B cell (primary cell): ENCODE data around the gene DNAJC6. TPM values are rescaled to one million over a fixed set of nuclear protein-coding genes. Genes with fewer than 3 reads are reported as not detected.

Experiments used
- ATAC-seq: fragments of 200-7000 bp; cut with Tn5 transposase; one replicate; pipeline ENCODE4 v1.10.0; 2021; ENCODE audit warnings: low read depth, mild to moderate bottlenecking, moderate number of reproducible peaks, moderate library complexity
- CTCF ChIA-PET: fragments of 350-600 bp; sonication (Branson Sonifier 250); formaldehyde crosslinking; loops from one replicate; lab custom pipeline; 2021; ENCODE audit warnings: antibody characterized with exemption, inconsistent platforms; lab: Charles Lee
- POLR2A ChIA-PET: fragments of 350-600 bp; sonication (Branson Sonifier 250); formaldehyde crosslinking; loops from one replicate; lab custom pipeline; 2021; ENCODE audit warnings: antibody characterized with exemption; lab: Charles Lee
- DNase-seq: peaks from one replicate; pipeline ENCODE4 v3.0.0; 2013
- H2AFZ ChIP-seq: 2 replicates; pipeline ENCODE4 v1.6.1; 2012; ENCODE audit warnings: mild to moderate bottlenecking, low read depth, low read length; ENCODE audit not compliant: insufficient read depth, poor library complexity, severe bottlenecking
- H3K27ac ChIP-seq, 2 donors: 1 replicate in 1 of 2; 2 replicates in 1 of 2; pipeline ENCODE4 v1.5.1; 2012 to 2013; ENCODE audit warnings: low read length in 2 of 2, mild to moderate bottlenecking in 2 of 2, moderate library complexity in 1 of 2
- H3K27me3 ChIP-seq, 4 experiments: fragments of 200-600 bp in 1 of 4; sonication (generic) in 1 of 4; replicated peaks in 1 of 4; 1 replicate in 2 of 4; 2 replicates in 2 of 4; pipeline versions ENCODE4 v1.6.1 to v1.7.0; 2013 to 2016; ENCODE audit warnings: low read length in 3 of 4, mild to moderate bottlenecking in 2 of 4, mixed read lengths in 1 of 4, moderate library complexity in 1 of 4; ENCODE audit not compliant: insufficient read depth in 4 of 4, control insufficient read depth in 3 of 4; ENCODE audit errors: control extremely low read depth in 1 of 4
- H3K36me3 ChIP-seq, 2 experiments: replicated peaks in 1 of 2; 1 replicate in 1 of 2; 2 replicates in 1 of 2; pipeline versions ENCODE4 v1.6.1 to v1.7.1; 2013; ENCODE audit warnings: low read length in 1 of 2; ENCODE audit not compliant: insufficient read depth in 2 of 2, control insufficient read depth in 1 of 2; ENCODE audit errors: control extremely low read depth in 1 of 2, extremely low read depth in 1 of 2
- H3K4me1 ChIP-seq, 2 donors: fragments of 200-600 bp in 1 of 2; sonication (generic) in 1 of 2; 1 replicate in 1 of 2; 2 replicates in 1 of 2; pipeline versions ENCODE4 v1.5.1 to v1.6.1; 2013 to 2017; ENCODE audit warnings: low read length in 2 of 2; ENCODE audit not compliant: control insufficient read depth in 2 of 2, insufficient read depth in 2 of 2
- H3K4me2 ChIP-seq: replicated peaks from 2 replicates; pipeline ENCODE3; 2012; ENCODE audit warnings: mild to moderate bottlenecking, low read depth, low read length; ENCODE audit not compliant: poor library complexity, severe bottlenecking
- H3K4me3 ChIP-seq, 5 experiments: fragments of 200-600 bp in 1 of 5; sonication (generic) in 1 of 5; 1 replicate in 3 of 5; 2 replicates in 2 of 5; pipeline versions ENCODE4 v1.5.1 to v1.7.0; 2011 to 2016; ENCODE audit warnings: low read length in 4 of 5, mild to moderate bottlenecking in 4 of 5, low read depth in 2 of 5, control low read depth in 1 of 5, moderate library complexity in 1 of 5; ENCODE audit not compliant: insufficient read depth in 1 of 5; ENCODE audit errors: control extremely low read depth in 1 of 5, extremely low read depth in 1 of 5
- H3K79me2 ChIP-seq: fragments of 200-600 bp; sonication (generic); one replicate; pipeline ENCODE4 v1.6.0; 2016; ENCODE audit warnings: low read length; ENCODE audit not compliant: control insufficient read depth, insufficient read depth
- H3K9ac ChIP-seq: fragments of 200-600 bp; sonication (generic); 2 replicates; pipeline ENCODE4 v1.6.1; 2017; ENCODE audit warnings: mild to moderate bottlenecking, low read length, moderate library complexity
- H3K9me3 ChIP-seq, 3 donors: one replicate each; pipeline versions ENCODE4 v1.6.1 to v1.7.1; 2013; ENCODE audit warnings: low read length in 2 of 3; ENCODE audit not compliant: control insufficient read depth in 2 of 3, insufficient read depth in 1 of 3; ENCODE audit errors: control extremely low read depth in 1 of 3
- H4K20me1 ChIP-seq: 2 replicates; pipeline ENCODE4 v1.6.0; 2012; ENCODE audit warnings: mild to moderate bottlenecking, low read length; ENCODE audit not compliant: insufficient read depth, control insufficient read depth, poor library complexity, severe bottlenecking
- H3K27ac Mint-ChIP-seq: one replicate; pipeline ENCODE4 v1.8.0; 2021; ENCODE audit warnings: mixed read lengths
- H3K27me3 Mint-ChIP-seq: one replicate; pipeline ENCODE4 v1.8.0; 2021; ENCODE audit warnings: mixed read lengths
- H3K4me1 Mint-ChIP-seq: one replicate; pipeline ENCODE4 v1.8.0; 2021; ENCODE audit warnings: mixed read lengths
- H3K4me3 Mint-ChIP-seq: one replicate; pipeline ENCODE4 v1.8.0; 2021; ENCODE audit warnings: mixed read lengths
- H3K9me3 Mint-ChIP-seq: one replicate; pipeline ENCODE4 v1.8.0; 2022; ENCODE audit warnings: mixed read lengths; ENCODE audit not compliant: insufficient read depth
- EZH2 ChIP-seq: IDR thresholded peaks from 2 replicates; pipeline ENCODE4 v1.6.1; 2012; ENCODE audit warnings: borderline replicate concordance, low read depth, mild to moderate bottlenecking, moderate library complexity, low read length; ENCODE audit not compliant: insufficient read depth, poor library complexity, severe bottlenecking
- WGBS: methylation state at CpG from one replicate; pipeline ENCODE4 v1.1.5; 2013; ENCODE audit warnings: missing lambda C conversion rate; ENCODE audit not compliant: insufficient coverage; 5-methylcytosine and 5-hydroxymethylcytosine counted together
- intact Hi-C: fragments of 100-400 bp; cut with micrococcal nuclease; formaldehyde crosslinking; loops from one replicate; pipeline ENCODE4 v1.10.0; 2022
- polyA plus RNA-seq: library from polyadenylated mRNA; depleted of rRNA; stranded (reverse); fragments of >200 nt; gene quantifications from 2 replicates; pipeline ENCODE4 v1.2.3, GENCODE V29; 2012
- total RNA-seq, 2 donors: library from RNA; stranded (reverse); fragments of 120-200 nt in 1 of 2; gene quantifications; 1 replicate in 1 of 2; 2 replicates in 1 of 2; pipeline versions ENCODE4 v1.2.3 to v1.2.4, GENCODE V29; 2013 to 2022
- TF ChIP-seq, protein P1 (sequence below): fragments of 200-600 bp; IDR thresholded peaks from one replicate; pipeline ENCODE4 v1.8.0; 2022; ENCODE audit warnings: antibody characterized with exemption, mild to moderate bottlenecking

Gene DNAJC6
- total and polyA plus RNA-seq, 2 donors (not counting 1 experiment from before 2014, with no cell fraction given) = 0.12 to 0.69 TPM

GRCh38 chr1:65414538-65414937 lies 105.2 kb downstream of the DNAJC6 start:
- peaks cover 38% of the 10 kb centered on the region for H3K27me3 Mint-ChIP-seq
- H3K4me1 Mint-ChIP-seq = peaks cover 7% of the 10 kb centered on the region
- Histone ChIP-seq H3K27ac (no peak overlapping the region), H3K9me3 (no peaks in the 10 kb centered on the region), H3K27me3 (peaks cover 0 to 8% (median 7%) of the 10 kb centered on the region in 4 experiments), H3K9ac (no peak overlapping the region), H3K4me3 (no peak overlapping the region), H3K36me3 (no peaks in the 10 kb centered on the region), H3K79me2 (no peaks in the 10 kb centered on the region), H4K20me1 (no peaks in the 10 kb centered on the region), H3K4me1 (peaks cover 3 to 6% of the 10 kb centered on the region in 2 donors), H2AFZ (no peak overlapping the region), H3K4me2 (no peak overlapping the region)
- POLR2A ChIA-PET = no interaction called here
- no peak overlapping the region for H3K27ac Mint-ChIP-seq
- CTCF ChIA-PET = interaction anchor here (1.0 kb wide), 1 partner anchor 15 kb away, joined by 3 read pairs; no protein-coding TSS in a partner anchor
- ATAC-seq (no peak), DNase-seq (no peak)
- no peak overlapping the region for H3K4me3 Mint-ChIP-seq
- WGBS = no CpG with 5 or more reads among the region's 4 CpGs
- peaks cover 4% of the 10 kb centered on the region for H3K9me3 Mint-ChIP-seq
- intact Hi-C loops = no loop called here
- TF ChIP-seq EZH2 = no peak
- TF ChIP-seq, protein P1, sequence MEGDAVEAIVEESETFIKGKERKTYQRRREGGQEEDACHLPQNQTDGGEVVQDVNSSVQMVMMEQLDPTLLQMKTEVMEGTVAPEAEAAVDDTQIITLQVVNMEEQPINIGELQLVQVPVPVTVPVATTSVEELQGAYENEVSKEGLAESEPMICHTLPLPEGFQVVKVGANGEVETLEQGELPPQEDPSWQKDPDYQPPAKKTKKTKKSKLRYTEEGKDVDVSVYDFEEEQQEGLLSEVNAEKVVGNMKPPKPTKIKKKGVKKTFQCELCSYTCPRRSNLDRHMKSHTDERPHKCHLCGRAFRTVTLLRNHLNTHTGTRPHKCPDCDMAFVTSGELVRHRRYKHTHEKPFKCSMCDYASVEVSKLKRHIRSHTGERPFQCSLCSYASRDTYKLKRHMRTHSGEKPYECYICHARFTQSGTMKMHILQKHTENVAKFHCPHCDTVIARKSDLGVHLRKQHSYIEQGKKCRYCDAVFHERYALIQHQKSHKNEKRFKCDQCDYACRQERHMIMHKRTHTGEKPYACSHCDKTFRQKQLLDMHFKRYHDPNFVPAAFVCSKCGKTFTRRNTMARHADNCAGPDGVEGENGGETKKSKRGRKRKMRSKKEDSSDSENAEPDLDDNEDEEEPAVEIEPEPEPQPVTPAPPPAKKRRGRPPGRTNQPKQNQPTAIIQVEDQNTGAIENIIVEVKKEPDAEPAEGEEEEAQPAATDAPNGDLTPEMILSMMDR = no peak

GRCh38 chr1:65416767-65417166 lies 107.4 kb downstream of the DNAJC6 start:
- Mint-ChIP-seq H3K4me1 (peaks cover 14% of the 10 kb centered on the region), H3K4me3 (no peak overlapping the region), H3K27ac (no peak overlapping the region), H3K9me3 (no peaks in the 10 kb centered on the region), H3K27me3 (peaks cover 28% of the 10 kb centered on the region)
- DNase-seq = no peak
- Histone ChIP-seq H3K4me1 (peaks cover 10 to 17% of the 10 kb centered on the region in 2 donors), H4K20me1 (no peaks in the 10 kb centered on the region), H3K27me3 (peaks cover 0 to 8% (median 7%) of the 10 kb centered on the region in 4 experiments), H3K27ac (no peak overlapping the region), H3K79me2 (no peaks in the 10 kb centered on the region), H3K36me3 (no peaks in the 10 kb centered on the region), H3K4me3 (no peak overlapping the region), H3K9ac (no peak overlapping the region), H2AFZ (no peak overlapping the region), H3K4me2 (no peak overlapping the region), H3K9me3 (no peaks in the 10 kb centered on the region)
- ChIA-PET POLR2A (no interaction called here), CTCF (interaction anchor here (1.6 kb wide), 1 partner anchor 14 kb away, joined by 4 read pairs; no protein-coding TSS in a partner anchor)
- no peak for TF ChIP-seq EZH2
- TF ChIP-seq, protein P1 = no peak
- intact Hi-C loops = no loop called here
- WGBS = no CpG with 5 or more reads among the region's 1 CpG
- no peak for ATAC-seq
